HT1080 (cell line): ENCODE data around the gene CFAP58. TPM values are rescaled to one million over a fixed set of nuclear protein-coding genes. Genes with fewer than 3 reads are reported as not detected.

ENCODE experiments used
- DNase-seq: peaks from one replicate; pipeline ENCODE4 v3.0.0-alpha.2; 2015; ENCODE audit warnings: low read depth
- polyA plus RNA-seq, 2 experiments: library from polyadenylated mRNA; depleted of rRNA; stranded (reverse); fragments of >200 nt; gene quantifications; 2 replicates each; pipeline ENCODE4 v1.2.3, GENCODE V29; 2015
- total RNA-seq: library from RNA; depleted of rRNA; stranded (reverse); fragments of >200 nt; shearing (Covaris generic); gene quantifications from 2 replicates; pipeline ENCODE4 v1.2.3, GENCODE V29; 2014; rRNA removed

The CFAP58 gene
- total RNA-seq, result 0.58 and 1.8 TPM in 2 replicates
- 1.9 and 2.7 TPM in 2 replicates for polyA plus RNA-seq (2015; cell fraction: cytosol; rRNA removed)
- 2.3 and 3.9 TPM in 2 replicates for polyA plus RNA-seq (2015; cell fraction: nucleus; rRNA removed)

- peak; percentile 80 for DNase-seq
These were observed at the start of gene CFAP58 for GRCh38 chr10:104353325-104354048. TSS of gene CFAP58 (plus strand) at chr10:104353833. CDS start at chr10:104353898, 65 bp downstream.

GRCh38 chr10:104304356-104304745 lies 49.3 kb upstream of the CFAP58 start:
- no peak for DNase-seq

GRCh38 chr10:104304927-104305326 lies 48.7 kb upstream of the CFAP58 start:
- DNase-seq, result no peak

- DNase-seq, result no peak
These were observed 46.7 kb upstream of the CFAP58 start for GRCh38 chr10:104306897-104307296.

GRCh38 chr10:104307576-104308438 lies 45.8 kb upstream of the CFAP58 start:
- no peak for DNase-seq

- no peak for DNase-seq
These were observed 45.2 kb upstream of the CFAP58 start for GRCh38 chr10:104308439-104308903.

- peak; percentile 83 for DNase-seq
These were observed 43.4 kb upstream of the CFAP58 start for GRCh38 chr10:104309980-104310978.

GRCh38 chr10:104311184-104311720 lies 42.4 kb upstream of the CFAP58 start:
- no peak for DNase-seq

- no peak for DNase-seq
These were observed 38.8 kb upstream of the CFAP58 start for GRCh38 chr10:104314591-104315485.

- no peak for DNase-seq
These were observed 38.1 kb upstream of the CFAP58 start for GRCh38 chr10:104315486-104315921.

- no peak for DNase-seq
These were observed 37.1 kb upstream of the CFAP58 start for GRCh38 chr10:104316321-104317099.

GRCh38 chr10:104317269-104317710 lies 36.3 kb upstream of the CFAP58 start:
- no peak for DNase-seq

GRCh38 chr10:104317726-104318299 lies 35.8 kb upstream of the CFAP58 start:
- no peak for DNase-seq

GRCh38 chr10:104318326-104318725 lies 35.3 kb upstream of the CFAP58 start:
- no peak for DNase-seq

GRCh38 chr10:104318810-104319741 lies 34.6 kb upstream of the CFAP58 start:
- no peak for DNase-seq

GRCh38 chr10:104321226-104321625 lies 32.4 kb upstream of the CFAP58 start:
- DNase-seq, result no peak
